Measurements from ENCODE around the gene CUZD1.
"Not testable (repeated sequence)": the region's sequence is repeated elsewhere in the genome, so short reads cannot be mapped to it uniquely, and the experiment has no call there.

Gene CUZD1, protein sequence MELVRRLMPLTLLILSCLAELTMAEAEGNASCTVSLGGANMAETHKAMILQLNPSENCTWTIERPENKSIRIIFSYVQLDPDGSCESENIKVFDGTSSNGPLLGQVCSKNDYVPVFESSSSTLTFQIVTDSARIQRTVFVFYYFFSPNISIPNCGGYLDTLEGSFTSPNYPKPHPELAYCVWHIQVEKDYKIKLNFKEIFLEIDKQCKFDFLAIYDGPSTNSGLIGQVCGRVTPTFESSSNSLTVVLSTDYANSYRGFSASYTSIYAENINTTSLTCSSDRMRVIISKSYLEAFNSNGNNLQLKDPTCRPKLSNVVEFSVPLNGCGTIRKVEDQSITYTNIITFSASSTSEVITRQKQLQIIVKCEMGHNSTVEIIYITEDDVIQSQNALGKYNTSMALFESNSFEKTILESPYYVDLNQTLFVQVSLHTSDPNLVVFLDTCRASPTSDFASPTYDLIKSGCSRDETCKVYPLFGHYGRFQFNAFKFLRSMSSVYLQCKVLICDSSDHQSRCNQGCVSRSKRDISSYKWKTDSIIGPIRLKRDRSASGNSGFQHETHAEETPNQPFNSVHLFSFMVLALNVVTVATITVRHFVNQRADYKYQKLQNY

DNA sequence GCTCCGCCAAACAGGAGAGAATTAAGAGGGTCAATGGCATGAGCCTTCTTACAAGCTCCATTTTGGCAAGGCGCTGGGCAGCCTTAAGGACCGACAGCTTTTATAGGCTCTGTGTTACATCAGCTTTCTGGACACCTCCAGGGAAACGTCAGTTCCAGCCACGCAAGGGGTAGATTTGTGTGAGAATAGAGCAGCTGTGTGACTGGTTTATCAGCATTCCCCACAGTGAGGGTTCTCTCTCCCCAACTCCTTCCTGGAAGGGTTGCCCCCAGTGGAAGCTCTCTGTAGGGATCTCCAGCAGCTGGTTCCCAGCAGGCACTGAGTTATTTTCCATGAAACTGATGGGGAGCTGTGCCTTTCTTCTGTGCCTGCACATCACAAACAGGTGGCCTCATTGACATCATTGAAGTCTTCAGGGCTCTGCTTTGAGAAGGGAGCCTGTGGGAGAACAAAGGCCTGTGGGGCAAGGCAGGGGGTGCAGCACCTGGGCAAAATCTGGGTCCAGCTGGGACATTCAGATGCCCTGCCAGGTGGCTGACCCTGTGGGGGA lies at the start of gene CUZD1:
Gene CUZD1, minus strand, starts transcription at position 75 of the 550 bp plus-strand sequence. Its CDS starts 14 bp downstream, at position 61.
- Mint-ChIP-seq H3K9me3 (peaks cover 5% of the 10 kb centered on the region), H3K27ac (no peak within 1 kb of the TSS), H3K36me3 (peaks cover 34% of the 10 kb centered on the region), H3K27me3 (no peaks in the 10 kb centered on the region), H3K4me1 (no peaks in the 10 kb centered on the region), H3K4me3 (no peak within 1 kb of the TSS)
- no peak for ATAC-seq (ENCODE audit: low read depth)
- DNase-seq (ENCODE audit: low spot score in 2 of 2): no peak

DNA sequence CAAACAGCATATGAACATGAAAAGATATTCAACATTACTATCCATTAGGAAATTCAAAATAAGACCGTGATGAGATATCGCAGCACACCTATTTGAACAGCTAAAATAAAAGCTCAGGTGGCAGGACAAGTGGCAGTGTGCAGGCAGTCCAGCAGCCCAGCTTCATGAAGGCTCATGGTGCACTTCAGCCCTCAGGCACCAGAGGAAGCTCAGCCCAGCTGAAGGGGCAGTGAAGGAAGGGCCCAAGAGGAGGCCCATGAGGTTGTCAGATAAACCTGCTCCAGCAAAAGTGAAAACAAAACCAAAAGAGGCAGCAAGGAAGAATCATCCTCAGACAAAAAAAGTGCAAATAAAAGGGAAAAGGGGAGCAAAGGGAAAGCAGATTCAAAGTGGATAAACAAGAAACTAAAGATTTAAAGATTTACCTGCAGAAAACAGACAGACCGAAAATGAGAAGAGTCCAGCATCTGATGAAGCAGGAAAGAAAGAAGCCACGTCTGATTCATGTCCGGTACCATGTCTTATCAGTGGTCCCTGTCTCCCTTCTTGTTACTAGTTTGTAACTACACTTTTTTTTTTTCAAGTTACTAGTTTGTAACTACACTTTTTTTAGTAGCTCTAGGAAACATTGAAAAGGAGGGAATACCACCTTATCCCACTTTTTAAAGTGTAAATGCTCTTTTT lies 48.7 kb upstream of the CUZD1 start:
- peaks cover 3% of the 10 kb centered on the region for H3K4me1 Mint-ChIP-seq
- no peak overlapping the region for H3K27ac Mint-ChIP-seq
- no peaks in the 10 kb centered on the region for H3K27me3 Mint-ChIP-seq
- no peaks in the 10 kb centered on the region for H3K36me3 Mint-ChIP-seq
- no peaks in the 10 kb centered on the region for H3K9me3 Mint-ChIP-seq
- no peak overlapping the region for H3K4me3 Mint-ChIP-seq
- no peak for ATAC-seq (ENCODE audit: low read depth)
- DNase-seq (ENCODE audit: low spot score in 2 of 2): no peak

DNA sequence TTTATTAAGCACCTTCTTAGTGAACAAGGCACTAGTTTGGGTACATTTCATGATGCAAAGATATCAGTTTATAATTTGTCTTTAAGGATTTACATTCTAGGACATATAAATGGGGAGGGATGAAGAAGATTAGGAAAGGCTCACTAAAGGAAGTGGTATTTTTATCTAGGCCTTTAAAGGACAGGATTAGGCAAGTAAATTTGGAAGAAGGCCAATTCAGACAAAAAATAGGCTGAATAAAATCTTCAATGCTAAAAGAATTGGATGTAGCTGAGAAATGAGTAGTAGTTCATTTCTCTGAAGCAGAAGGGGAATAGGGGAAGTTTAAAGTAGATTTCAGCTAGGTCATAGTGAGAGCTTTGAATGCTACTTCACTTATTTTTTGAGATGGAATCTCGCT lies 38.5 kb upstream of the CUZD1 start:
- Mint-ChIP-seq H3K27ac (no peak overlapping the region), H3K27me3 (no peaks in the 10 kb centered on the region), H3K4me3 (no peak overlapping the region), H3K36me3 (peaks cover 1% of the 10 kb centered on the region), H3K4me1 (peaks cover 8% of the 10 kb centered on the region), H3K9me3 (no peaks in the 10 kb centered on the region)
- ATAC-seq (ENCODE audit: low read depth) (no peak), DNase-seq (ENCODE audit: low spot score in 2 of 2) (no peak)

DNA sequence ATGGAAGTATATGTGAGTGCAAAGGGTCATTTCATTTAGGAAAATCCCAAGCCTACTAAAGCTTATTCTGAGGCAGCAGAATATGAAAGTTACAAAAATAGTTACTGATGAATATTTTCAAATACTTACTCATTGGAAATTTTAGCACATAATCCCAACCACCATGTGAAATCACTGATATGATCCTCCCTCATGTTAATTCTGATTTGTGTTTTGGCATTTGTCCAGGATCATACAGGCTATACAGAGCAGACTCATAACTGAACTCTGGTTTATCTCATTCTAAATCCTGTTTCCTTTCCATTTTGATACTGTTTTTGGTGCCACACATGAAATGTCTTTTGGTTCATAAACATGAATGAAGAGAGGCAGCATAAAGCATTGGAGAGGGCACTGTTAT lies 37.1 kb upstream of the CUZD1 start:
- ATAC-seq (ENCODE audit: low read depth): no peak
- Mint-ChIP-seq H3K36me3 (no peaks in the 10 kb centered on the region), H3K27ac (no peak overlapping the region), H3K9me3 (no peaks in the 10 kb centered on the region), H3K4me3 (no peak overlapping the region), H3K4me1 (peaks cover 19% of the 10 kb centered on the region), H3K27me3 (no peaks in the 10 kb centered on the region)
- no peak for DNase-seq (ENCODE audit: low spot score in 2 of 2)

DNA sequence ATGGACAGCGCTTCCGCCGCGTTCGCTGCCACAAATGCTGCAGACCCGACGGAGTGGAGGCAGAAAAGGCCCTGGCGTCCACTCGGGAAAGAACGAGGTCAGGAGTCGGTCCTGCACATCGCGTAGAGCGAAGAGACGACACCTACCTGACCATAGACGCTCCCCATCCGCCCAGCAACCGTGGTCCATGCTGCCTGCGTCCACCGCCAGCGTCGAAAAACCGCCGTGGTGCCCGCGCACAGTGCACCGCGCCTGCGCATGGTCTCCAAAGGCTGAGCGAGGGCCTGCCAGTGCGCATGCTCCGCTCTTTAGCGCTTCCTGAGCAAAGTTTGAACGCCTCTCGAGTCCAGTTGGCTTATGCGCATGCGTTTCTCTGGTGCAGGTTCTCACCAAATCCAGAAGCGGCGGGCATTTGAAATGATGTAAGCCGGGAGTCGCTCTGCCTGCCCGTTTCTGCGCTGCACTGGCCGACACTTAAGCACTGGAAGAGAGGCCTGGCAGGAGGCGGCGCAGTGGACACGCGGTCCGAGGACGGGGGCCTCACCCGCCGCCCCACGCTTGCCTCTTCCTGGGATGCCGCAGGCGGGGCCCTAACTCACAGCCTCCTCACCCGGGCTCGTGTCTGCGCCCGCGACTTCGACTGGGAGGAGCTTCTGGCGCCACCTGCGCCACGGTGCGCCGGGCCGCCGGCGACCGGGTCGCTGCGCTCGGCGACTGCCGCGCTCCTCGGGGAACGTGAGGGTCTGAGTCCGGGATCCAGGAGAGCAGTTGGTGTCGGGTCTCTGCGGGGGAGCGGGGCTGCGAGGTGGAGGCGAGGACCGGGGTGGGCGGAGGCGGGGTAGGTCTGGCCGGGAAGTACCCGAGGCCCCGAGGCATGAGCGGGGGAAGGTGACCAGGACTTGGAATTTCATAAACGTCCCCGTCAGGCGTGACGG lies 33.9 kb upstream of the CUZD1 start, which contains the start of gene FAM24B:
Gene FAM24B, minus strand, starts transcription at position 243 of the 935 bp plus-strand sequence. CDS start 29,066 bp downstream, outside the sequence.
- peak within 1 kb of the TSS; percentile 91 for H3K4me3 Mint-ChIP-seq
- peak; percentile 80 to 92 for DNase-seq (ENCODE audit: low spot score in 2 of 2)
- H3K4me1 Mint-ChIP-seq: peaks cover 36% of the 10 kb centered on the region
- H3K9me3 Mint-ChIP-seq: no peaks in the 10 kb centered on the region
- peak within 1 kb of the TSS; percentile 92 for H3K27ac Mint-ChIP-seq
- H3K36me3 Mint-ChIP-seq: peaks cover 6% of the 10 kb centered on the region
- ATAC-seq (ENCODE audit: low read depth): peak; percentile 83
- H3K27me3 Mint-ChIP-seq: no peaks in the 10 kb centered on the region

DNA sequence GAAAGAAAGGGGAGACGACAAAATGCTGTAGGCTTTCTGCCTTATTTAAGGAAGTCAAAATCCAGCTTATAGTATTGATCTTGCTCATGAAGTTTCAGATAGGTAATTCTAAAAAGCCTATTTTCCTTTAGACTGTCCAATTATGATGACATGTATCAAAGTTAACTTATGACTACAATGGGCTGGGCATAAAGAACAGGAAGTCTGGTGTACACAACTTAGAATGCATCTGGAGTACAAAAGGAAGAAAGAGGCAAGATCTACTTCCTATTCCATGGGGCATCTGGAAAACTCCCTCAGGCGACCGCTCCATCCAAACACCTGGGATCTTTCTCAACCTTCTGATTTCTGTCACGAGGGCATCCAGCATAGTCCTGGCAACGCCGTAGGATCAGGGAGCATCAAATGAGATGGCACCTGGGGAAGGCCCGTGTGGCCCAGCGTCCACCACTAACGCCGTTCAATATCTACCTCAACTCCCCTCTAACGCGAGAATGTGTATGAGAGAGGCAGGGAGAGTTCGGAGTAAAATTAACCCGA lies 33.2 kb upstream of the CUZD1 start:
- ATAC-seq (ENCODE audit: low read depth) (peak; percentile 3), DNase-seq (ENCODE audit: low spot score in 2 of 2) (no peak)
- no peaks in the 10 kb centered on the region for H3K9me3 Mint-ChIP-seq
- H3K4me1 Mint-ChIP-seq: peaks cover 37% of the 10 kb centered on the region
- H3K27me3 Mint-ChIP-seq: no peaks in the 10 kb centered on the region
- H3K36me3 Mint-ChIP-seq: peaks cover 7% of the 10 kb centered on the region
- H3K4me3 Mint-ChIP-seq: peak overlapping the region; percentile 91
- peak overlapping the region; percentile 92 for H3K27ac Mint-ChIP-seq

DNA sequence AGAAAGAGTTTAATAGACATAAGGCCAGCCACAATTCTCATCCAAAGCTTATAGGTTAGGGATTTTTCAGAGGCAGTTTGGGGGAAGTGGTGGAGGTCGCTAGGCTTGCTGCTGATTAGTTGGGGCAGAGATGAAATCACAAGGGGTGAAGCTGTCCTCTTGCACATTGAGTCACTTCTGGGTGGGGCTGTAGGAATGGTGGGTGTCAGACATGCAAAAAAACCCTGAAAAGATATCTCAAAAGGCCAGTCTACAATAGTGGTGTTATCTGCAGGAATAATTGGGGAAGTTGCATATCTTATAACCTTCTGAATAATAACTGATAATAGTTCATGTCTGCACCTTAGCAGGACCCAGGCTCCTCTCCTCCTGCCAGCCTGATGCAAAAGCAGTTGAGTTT lies 31.6 kb upstream of the CUZD1 start:
- DNase-seq (ENCODE audit: low spot score in 2 of 2): no peak
- Mint-ChIP-seq H3K4me1 (peaks cover 42% of the 10 kb centered on the region), H3K36me3 (peaks cover 7% of the 10 kb centered on the region)

DNA sequence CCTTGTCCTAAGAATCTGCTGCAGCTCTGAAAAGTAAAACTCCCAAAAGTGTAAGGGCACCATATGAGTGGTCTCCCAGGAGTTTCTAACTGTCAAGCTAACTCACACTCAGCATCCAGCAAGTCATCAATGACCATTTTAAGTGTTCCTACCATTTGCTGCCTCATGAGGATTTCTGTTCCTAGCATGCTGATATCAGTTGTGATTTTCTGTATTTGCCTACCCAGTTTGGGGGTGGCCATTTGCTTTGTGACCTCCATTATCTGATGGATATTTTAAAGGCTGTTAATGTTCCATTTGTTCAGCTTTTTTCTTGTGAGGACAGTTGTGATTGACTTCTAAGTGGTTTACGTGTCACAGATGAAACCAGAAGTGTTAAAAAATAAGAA lies 30.8 kb upstream of the CUZD1 start:
- ATAC-seq (ENCODE audit: low read depth) (no peak), DNase-seq (ENCODE audit: low spot score in 2 of 2) (no peak)
- H3K4me3 Mint-ChIP-seq: no peak overlapping the region
- H3K27ac Mint-ChIP-seq: no peak overlapping the region
- H3K27me3 Mint-ChIP-seq: no peaks in the 10 kb centered on the region
- peaks cover 42% of the 10 kb centered on the region for H3K4me1 Mint-ChIP-seq
- H3K9me3 Mint-ChIP-seq: no peaks in the 10 kb centered on the region
- peaks cover 11% of the 10 kb centered on the region for H3K36me3 Mint-ChIP-seq

More for the DNA sequence above, 31.6 kb upstream of the CUZD1 start:
- peak overlapping the region; percentile 22 for H3K4me3 Mint-ChIP-seq
- H3K9me3 Mint-ChIP-seq: no peaks in the 10 kb centered on the region
- no peak overlapping the region for H3K27ac Mint-ChIP-seq
- H3K27me3 Mint-ChIP-seq: no peaks in the 10 kb centered on the region
- ATAC-seq (ENCODE audit: low read depth): no peak

DNA sequence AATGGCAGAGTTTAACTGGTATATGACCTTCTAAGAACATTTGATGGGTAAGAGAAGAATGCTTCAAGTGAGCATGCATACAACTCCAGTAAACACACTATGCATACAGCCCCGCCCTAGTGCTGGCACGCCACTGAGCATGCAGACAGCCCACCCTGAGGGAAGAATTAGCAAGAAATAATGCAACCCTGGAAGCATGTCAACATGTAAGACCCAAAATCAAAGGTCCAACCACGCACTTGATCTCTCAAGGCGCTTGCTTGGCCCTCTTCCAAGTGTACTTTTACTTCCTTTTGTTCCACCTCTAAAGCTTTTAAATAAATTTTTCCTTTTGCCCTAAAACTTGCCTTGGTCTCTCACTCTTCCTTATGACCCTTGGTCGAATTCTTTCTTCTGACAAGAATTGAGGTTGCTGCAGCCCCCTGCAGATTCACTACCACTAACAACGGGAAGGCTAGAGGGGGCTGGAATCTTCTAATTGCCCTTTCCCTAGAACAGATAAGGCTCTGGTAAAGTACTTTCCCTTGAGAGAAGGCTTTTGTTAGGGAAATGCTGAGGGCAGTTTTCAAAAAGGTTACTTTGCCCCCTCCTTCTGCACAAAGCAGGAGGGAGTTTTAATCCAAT lies 30.3 kb upstream of the CUZD1 start:
- ATAC-seq (ENCODE audit: low read depth): no peak
- Mint-ChIP-seq H3K9me3 (no peaks in the 10 kb centered on the region), H3K4me3 (no peak overlapping the region), H3K36me3 (peaks cover 11% of the 10 kb centered on the region), H3K4me1 (peaks cover 42% of the 10 kb centered on the region), H3K27me3 (no peaks in the 10 kb centered on the region), H3K27ac (no peak overlapping the region)
- DNase-seq (ENCODE audit: low spot score in 2 of 2): no peak

DNA sequence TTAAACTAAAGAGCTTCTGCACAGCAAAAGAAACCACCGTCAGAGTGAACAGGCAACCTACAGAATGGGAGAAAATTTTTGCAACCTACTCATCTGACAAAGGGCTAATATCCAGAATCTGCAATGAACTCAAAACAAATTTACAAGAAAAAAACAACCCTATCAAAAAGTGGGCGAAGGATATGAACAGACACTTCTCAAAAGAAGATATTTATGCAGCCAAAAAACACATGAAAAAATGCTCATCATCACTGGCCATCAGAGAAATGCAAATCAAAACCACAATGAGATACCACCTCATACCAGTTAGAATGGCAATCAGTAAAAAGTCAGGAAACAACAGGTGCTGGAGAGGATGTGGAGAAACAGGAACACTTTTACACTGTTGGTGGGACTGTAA lies 26.3 kb upstream of the CUZD1 start:
- H3K9me3 Mint-ChIP-seq; H3K27me3 Mint-ChIP-seq; H3K27ac Mint-ChIP-seq; ATAC-seq (ENCODE audit: low read depth); DNase-seq (ENCODE audit: low spot score in 2 of 2); H3K4me3 Mint-ChIP-seq: not testable (repeated sequence)
- Mint-ChIP-seq H3K36me3 (peaks cover 12% of the 10 kb centered on the region), H3K4me1 (peaks cover 24% of the 10 kb centered on the region)

DNA sequence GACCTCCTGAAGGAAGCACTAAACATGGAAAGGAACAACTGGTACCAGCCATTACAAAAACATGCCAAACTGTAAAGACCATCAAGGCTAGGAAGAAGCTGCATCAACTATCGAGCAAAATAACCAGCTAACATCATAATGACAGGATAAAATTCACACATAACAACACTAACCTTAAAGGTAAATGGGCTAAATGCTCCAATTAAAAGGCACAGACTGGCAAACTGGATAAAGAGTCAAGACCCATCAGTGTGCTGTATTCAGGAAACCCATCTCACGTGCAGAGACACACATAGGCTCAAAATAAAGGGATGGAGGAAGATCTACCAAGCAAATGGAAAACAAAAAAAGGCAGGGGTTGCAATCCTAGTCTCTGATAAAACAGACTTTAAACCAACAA lies 23.1 kb upstream of the CUZD1 start:
- not testable (repeated sequence) for H3K27me3 Mint-ChIP-seq; H3K9me3 Mint-ChIP-seq; H3K4me3 Mint-ChIP-seq; DNase-seq (ENCODE audit: low spot score in 2 of 2); ATAC-seq (ENCODE audit: low read depth); H3K27ac Mint-ChIP-seq
- Mint-ChIP-seq H3K4me1 (peaks cover 25% of the 10 kb centered on the region), H3K36me3 (peaks cover 12% of the 10 kb centered on the region)

DNA sequence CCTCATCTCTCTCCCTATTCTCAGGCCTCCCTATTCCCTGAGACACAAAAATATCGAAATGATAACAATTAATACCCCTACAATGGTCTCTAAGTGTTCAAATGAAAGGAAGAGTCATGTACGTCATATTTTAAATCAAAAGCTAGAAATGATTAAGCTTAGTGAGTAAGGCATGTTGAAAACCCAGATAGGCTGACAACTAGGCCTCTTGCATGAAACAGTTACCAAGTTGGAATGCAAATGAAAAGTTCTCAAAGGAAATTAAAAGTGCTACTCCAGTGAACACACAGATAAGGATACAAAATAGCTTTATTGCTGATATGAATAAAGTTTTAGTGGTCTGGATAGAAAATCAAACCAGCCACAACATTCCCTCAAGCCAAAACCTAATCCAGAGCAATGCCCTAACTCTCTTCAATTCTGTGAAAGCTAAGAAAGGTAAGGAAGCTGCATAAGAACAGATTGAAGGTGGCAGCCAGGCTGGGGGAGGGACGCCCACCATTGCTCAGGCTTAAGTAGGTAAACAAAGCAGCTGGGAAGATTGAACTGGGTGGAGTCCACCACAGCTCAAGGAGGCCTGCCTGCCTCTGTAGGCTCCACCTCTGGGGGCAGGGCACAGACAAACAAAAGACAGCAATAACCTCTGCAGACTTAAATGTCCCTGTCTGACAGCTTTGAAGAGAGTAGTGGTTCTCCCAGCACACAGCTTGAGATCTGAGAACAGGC lies 21.3 kb upstream of the CUZD1 start:
- peak overlapping the region; percentile 12 for H3K27ac Mint-ChIP-seq
- peaks cover 26% of the 10 kb centered on the region for H3K4me1 Mint-ChIP-seq
- not testable (repeated sequence) for H3K4me3 Mint-ChIP-seq; H3K9me3 Mint-ChIP-seq; H3K36me3 Mint-ChIP-seq; H3K27me3 Mint-ChIP-seq; DNase-seq (ENCODE audit: low spot score in 2 of 2); ATAC-seq (ENCODE audit: low read depth)

Measured in memory B cell (primary cell).